Activated CD4-positive, alpha-beta T cell treated with anti-CD3 and anti-CD28 coated beads, Interleukin-2, amount 50 U/mL, for 24 hours (primary cell): ENCODE measurements around the gene SYNE4.
"Not testable (repeated sequence)": the region's sequence is repeated elsewhere in the genome, so short reads cannot be mapped to it uniquely, and the experiment has no call there.

Source experiments
- DNase-seq, 2 donors: peaks; one replicate each; pipeline ENCODE4 v3.0.0-alpha.2; 2020; ENCODE audit warnings: low read depth in 1 of 2, low spot score in 1 of 2

Gene SYNE4

GRCh38 chr19:36008336-36008978, at the start of gene SYNE4:
SYNE4 (minus strand) TSS chr19:36008813; CDS start chr19:36008681, 132 bp downstream.
- no peak for DNase-seq

DNA sequence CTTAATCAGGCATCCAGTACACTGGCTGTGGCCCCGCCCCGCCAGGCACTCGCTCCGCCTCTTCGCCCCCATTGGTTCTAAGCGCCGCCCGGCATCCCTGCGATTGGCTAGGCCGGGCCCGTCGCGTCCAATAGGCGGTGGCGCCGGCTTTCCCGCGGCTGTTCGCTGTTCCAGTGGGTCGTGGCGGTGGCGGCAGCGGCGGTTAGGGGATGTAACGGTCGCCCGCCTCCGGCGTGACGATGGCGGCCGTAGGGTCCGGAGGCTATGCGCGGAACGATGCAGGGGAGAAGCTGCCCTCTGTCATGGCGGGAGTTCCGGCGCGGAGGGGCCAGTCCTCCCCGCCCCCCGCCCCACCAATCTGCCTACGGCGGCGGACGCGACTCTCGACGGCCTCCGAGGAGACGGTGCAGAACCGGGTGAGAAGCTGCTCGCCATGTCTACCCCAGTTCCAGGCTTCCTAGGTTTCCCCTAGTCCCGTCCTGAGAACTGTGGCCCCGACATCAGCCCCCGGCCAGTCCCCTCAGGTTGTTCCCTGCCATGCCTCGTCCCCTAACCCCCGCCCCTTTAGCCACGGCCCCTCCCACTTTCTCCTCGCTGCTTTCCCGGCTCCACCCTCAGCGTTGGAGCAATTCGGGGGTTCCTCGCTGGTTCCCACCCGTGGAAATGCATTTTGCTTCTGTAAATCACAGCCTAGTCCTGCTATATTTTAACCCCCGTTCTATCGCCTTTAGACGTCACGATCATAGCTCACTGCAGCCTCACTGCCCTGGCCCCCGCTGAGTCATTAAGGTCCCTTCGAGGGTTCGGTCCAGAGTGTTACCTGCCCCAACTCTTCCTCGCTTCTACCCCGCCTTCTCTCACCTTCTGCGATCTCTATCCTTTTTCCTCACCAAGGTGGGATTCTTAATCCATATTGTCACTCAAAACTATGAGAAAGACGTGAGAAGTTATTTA, 46.4 kb upstream of the SYNE4 start, which contains the start of gene WDR62:
WDR62 (plus strand) TSS at position 165 of the 954 bp plus-strand sequence; CDS start at position 240, 75 bp downstream.
- peak; percentile 93 to 94 for DNase-seq

- peak; percentile 98 to 100 for DNase-seq
Measured at GRCh38 chr19:36054119-36054732, 45.6 kb upstream of the SYNE4 start, which contains the start of gene THAP8. THAP8 (minus strand) TSS chr19:36054285; CDS start chr19:36054217, 68 bp downstream.

DNA sequence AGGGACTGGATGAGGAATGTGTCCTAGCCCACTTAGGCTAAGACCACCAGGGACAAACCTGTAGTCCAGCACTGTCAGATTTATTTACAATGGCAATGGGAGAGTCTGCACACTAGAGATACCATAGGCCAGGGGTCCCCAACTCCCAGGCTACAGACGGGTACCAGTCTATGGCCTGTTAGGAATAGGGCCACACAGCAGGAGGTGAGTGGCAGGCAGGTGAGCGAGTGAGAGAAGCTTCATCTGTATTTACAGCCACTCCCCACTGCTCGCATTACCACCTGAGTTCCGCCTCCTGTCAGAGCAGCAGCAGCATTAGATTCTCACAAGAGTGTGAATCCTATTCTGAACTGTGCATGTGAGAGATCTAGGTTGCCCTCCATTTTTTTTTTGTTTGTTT, 43.0 kb upstream of the SYNE4 start:
- DNase-seq: no peak

DNA sequence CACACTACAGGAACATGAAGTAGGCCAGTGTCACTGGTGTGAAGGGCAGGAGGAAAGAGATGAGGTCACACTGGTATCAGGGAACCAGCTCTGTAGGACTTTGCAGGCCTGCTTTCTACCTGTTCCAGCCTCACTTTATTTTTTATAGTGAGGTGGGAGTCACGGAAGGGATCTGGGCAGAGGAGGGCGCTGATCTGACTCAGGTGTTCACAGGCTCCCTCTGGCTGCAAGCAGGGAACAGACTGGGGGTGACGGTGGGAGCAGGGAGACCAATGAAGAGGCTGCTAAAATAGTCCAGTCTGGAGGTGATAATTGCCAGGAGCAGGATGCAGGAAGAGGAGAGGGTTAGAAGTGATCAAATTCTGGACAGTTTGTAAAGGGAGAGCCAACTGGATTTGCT, 42.6 kb upstream of the SYNE4 start:
- no peak for DNase-seq

- no peak for DNase-seq
Measured at GRCh38 chr19:36049080-36049698, 40.6 kb upstream of the SYNE4 start.

DNA sequence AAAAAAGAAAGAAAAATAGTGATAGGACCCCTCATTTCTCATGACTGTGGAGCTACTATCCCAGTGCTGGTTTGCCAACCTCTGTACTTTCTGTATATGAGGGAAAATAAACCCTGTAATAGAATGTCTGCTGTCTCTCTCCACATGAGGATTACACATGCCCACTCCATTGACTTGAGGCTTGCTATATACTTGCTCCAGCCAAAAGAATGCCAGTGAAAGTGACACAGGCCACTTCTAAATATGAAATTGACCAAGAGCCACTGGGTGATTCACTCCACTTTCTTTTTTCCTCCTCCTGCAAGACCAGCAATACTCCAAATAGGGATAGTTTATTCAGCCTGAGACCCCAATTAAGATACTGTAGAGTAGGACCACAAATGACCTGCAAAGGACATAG, 39.2 kb upstream of the SYNE4 start:
- no peak for DNase-seq

DNA sequence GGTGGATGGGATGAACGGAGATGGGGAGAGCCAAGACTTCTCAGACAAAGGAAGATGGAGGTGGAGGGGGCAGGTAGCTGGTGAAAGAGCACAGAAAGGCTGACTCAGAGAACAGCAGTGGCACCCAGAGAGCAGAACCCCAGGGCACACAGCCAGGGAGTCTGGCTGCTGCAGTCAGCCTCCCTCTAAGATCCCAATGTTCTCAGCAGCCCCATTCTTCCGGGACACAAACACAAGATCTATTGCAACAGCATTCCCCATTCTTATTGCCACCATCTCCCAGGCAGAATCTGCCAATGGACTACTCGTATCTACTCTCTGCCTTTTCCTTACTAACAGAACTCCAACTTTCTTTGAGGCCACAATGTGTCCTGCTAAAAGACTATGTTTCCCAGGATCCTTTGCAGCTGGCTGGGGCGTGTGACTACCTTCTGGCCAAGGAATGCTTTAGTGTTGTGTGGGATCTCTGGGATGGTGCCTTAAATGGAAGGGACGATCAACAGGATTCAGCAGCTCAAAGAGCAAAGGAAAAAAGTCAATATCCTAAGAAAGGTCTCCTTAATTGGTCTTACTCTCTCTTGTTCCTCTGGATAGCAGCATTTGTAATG, 37.9 kb upstream of the SYNE4 start:
- no peak for DNase-seq

- DNase-seq: no peak
Measured at GRCh38 chr19:36043952-36044351, 35.3 kb upstream of the SYNE4 start.

GRCh38 chr19:36041831-36042230, 33.2 kb upstream of the SYNE4 start:
- no peak for DNase-seq

DNA sequence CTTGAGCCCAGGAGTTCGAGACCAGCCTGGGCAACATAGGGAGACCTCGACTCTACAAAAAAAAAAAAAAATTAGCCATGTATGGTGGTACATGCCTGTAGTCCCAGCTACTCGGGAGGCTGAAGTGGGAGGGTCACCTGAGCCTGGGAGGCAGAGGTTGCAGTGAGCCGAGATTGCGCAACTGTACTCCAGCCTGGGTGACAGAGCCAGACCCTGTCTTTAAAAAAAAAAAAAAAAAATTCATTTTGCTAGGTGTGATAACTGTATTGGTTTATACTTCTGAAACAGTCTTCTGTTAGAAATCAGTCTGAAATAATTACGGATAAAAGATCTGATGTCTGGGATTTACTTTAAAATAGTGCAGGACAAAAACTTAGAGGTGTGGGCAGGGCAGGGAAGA, 32.5 kb upstream of the SYNE4 start:
- not testable (repeated sequence) for DNase-seq

DNA sequence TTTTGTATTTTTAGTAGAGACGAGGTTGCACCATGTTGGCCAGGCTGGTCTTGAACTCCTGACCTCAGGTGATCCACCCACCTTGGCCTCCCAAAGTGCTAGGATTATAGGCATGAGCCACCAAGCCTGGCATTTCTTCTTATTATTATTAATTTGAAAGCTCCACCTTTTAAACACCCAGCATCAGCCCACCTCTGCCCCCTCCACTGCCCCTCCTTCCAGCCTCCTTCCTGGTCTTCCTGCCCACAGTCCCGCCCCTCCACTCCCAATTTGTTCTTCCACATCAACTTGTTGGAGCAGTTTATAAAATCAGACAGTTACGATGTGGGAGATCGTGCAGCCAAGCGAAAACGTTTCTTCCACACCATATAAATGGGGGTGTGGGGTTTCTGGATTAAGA, 31.9 kb upstream of the SYNE4 start:
- no peak for DNase-seq

- DNase-seq: no peak
Measured at GRCh38 chr19:36032251-36033104, 23.9 kb upstream of the SYNE4 start, which contains the start of gene CLIP3. CLIP3 (minus strand) TSS chr19:36032873; CDS start chr19:36032357, 516 bp downstream.

GRCh38 chr19:36031308-36031707, 22.7 kb upstream of the SYNE4 start:
- no peak for DNase-seq

GRCh38 chr19:36030264-36031148, 21.9 kb upstream of the SYNE4 start:
- no peak for DNase-seq

GRCh38 chr19:36028313-36029041, 19.9 kb upstream of the SYNE4 start:
- no peak for DNase-seq

DNA sequence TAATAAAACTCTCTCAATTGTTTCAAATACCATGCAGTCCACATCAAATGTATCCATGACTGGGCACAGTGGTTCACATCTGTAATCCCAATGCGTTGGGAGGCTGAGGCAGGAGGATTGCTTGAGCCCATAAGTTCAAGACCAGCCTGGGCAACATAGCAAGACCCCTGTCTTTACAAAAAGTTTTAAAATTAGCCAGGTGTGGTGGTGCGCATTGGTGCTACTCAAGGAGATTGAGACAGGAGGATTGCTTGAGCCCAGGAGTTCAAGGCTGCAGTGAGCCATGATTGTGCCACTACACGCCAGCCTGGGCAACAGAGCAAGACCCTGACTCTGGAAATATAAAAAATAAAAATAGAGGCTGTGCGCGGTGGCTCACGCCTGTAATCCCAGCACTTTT, 19.1 kb upstream of the SYNE4 start:
- DNase-seq: no peak
